GM23338 (cell line): Measurements from ENCODE around the gene PEPD. TPM values are rescaled to one million over a fixed set of nuclear protein-coding genes. Genes with fewer than 3 reads are reported as not detected.

Experiments used
- ATAC-seq: fragments of 200-7000 bp; cut with Tn5 transposase; 3 replicates; pipeline ENCODE4 v1.9.1; 2020
- DNase-seq: peaks from one replicate; pipeline ENCODE4 v3.0.0-alpha.2; 2015; ENCODE audit warnings: low spot score
- H2AFZ ChIP-seq: fragments of 200-600 bp; sonication (generic); 2 replicates; pipeline ENCODE4 v1.8.0; 2016; ENCODE audit warnings: antibody characterized with exemption, mild to moderate bottlenecking, moderate library complexity
- H3F3A ChIP-seq: fragments of 200-600 bp; sonication (generic); replicated peaks from 2 replicates; pipeline ENCODE4 v1.8.0; 2017; ENCODE audit warnings: antibody characterized with exemption, mixed run types, low read depth
- H3K27ac ChIP-seq: fragments of 200-600 bp; sonication (generic); 2 replicates; pipeline ENCODE4 v1.6.1; 2016; ENCODE audit warnings: low read depth
- H3K27me3 ChIP-seq: fragments of 200-600 bp; sonication (generic); 2 replicates; pipeline ENCODE4 v1.8.0; 2016; ENCODE audit warnings: mild to moderate bottlenecking, mixed run types, moderate library complexity; ENCODE audit not compliant: insufficient read depth
- H3K36me3 ChIP-seq: fragments of 200-600 bp; sonication (generic); 2 replicates; pipeline ENCODE4 v1.8.0; 2016; ENCODE audit warnings: mild to moderate bottlenecking; ENCODE audit not compliant: insufficient read depth
- H3K4me1 ChIP-seq: fragments of 200-600 bp; sonication (generic); 2 replicates; pipeline ENCODE4 v1.8.0; 2016; ENCODE audit warnings: mild to moderate bottlenecking, moderate library complexity; ENCODE audit not compliant: insufficient read depth
- H3K4me2 ChIP-seq: fragments of 200-600 bp; sonication (generic); 2 replicates; pipeline ENCODE4 v1.7.1; 2017; ENCODE audit warnings: mixed run types
- H3K4me3 ChIP-seq: fragments of 200-600 bp; sonication (generic); 2 replicates; pipeline ENCODE4 v1.6.1; 2016; ENCODE audit warnings: mixed run types
- H3K79me2 ChIP-seq: fragments of 200-600 bp; sonication (generic); replicated peaks from 2 replicates; pipeline ENCODE4 v1.8.0; 2017; ENCODE audit warnings: mild to moderate bottlenecking; ENCODE audit not compliant: insufficient read depth
- H3K9me2 ChIP-seq: fragments of 200-600 bp; sonication (generic); 2 replicates; pipeline ENCODE4 v1.8.0; 2017; ENCODE audit not compliant: insufficient read depth
- H4K20me1 ChIP-seq: fragments of 200-600 bp; sonication (generic); replicated peaks from 2 replicates; pipeline ENCODE4 v1.8.0; 2017; ENCODE audit warnings: mild to moderate bottlenecking; ENCODE audit not compliant: insufficient read depth
- H3K27ac Mint-ChIP-seq: 2 replicates; pipeline ENCODE4 v1.8.0; 2020; ENCODE audit warnings: inconsistent platforms, mild to moderate bottlenecking, moderate library complexity, mixed read lengths
- H3K27me3 Mint-ChIP-seq: 3 replicates; pipeline ENCODE4 v1.8.0; 2022; ENCODE audit warnings: low read depth, mild to moderate bottlenecking, moderate library complexity, mixed read lengths, inconsistent platforms; ENCODE audit not compliant: insufficient read depth, poor library complexity
- H3K36me3 Mint-ChIP-seq: 3 replicates; pipeline ENCODE4 v1.8.0; 2021; ENCODE audit warnings: low read depth, mild to moderate bottlenecking, inconsistent platforms, moderate library complexity, mixed read lengths
- H3K4me1 Mint-ChIP-seq: 3 replicates; pipeline ENCODE4 v1.8.0; 2020; ENCODE audit warnings: mild to moderate bottlenecking, inconsistent platforms, mixed read lengths
- H3K4me3 Mint-ChIP-seq: 3 replicates; pipeline ENCODE4 v1.8.0; 2021; ENCODE audit warnings: moderate library complexity, mild to moderate bottlenecking, inconsistent platforms, mixed read lengths
- H3K9me3 Mint-ChIP-seq: 3 replicates; pipeline ENCODE4 v1.8.0; 2020; ENCODE audit warnings: moderate library complexity, mild to moderate bottlenecking, inconsistent platforms, mixed read lengths
- CREB1 ChIP-seq: fragments of 250-450 bp; sonication (Bioruptor Pico); IDR thresholded peaks from 2 replicates; pipeline ENCODE4 v1.5.0; 2020; ENCODE audit warnings: low read depth, mild to moderate bottlenecking, moderate library complexity
- EZH2 ChIP-seq: fragments of 200-600 bp; sonication (generic); IDR thresholded peaks from one replicate; pipeline ENCODE4 v1.8.0; 2017; ENCODE audit warnings: antibody characterized with exemption, mild to moderate bottlenecking, low read depth; ENCODE audit not compliant: unreplicated experiment
- EZH2phosphoT487 ChIP-seq: fragments of 200-600 bp; sonication (generic); IDR thresholded peaks from one replicate; pipeline ENCODE4 v1.8.1; 2018; ENCODE audit warnings: antibody characterized with exemption; ENCODE audit not compliant: unreplicated experiment
- JUNB ChIP-seq: IDR thresholded peaks from one replicate; pipeline ENCODE4 v1.6.1; 2016; ENCODE audit warnings: antibody characterized with exemption; ENCODE audit not compliant: unreplicated experiment
- NANOG ChIP-seq: IDR thresholded peaks from 2 replicates; pipeline ENCODE4 v1.6.1; 2016; ENCODE audit warnings: antibody characterized with exemption, borderline replicate concordance
- POLR2AphosphoS5 ChIP-seq: IDR thresholded peaks from 2 replicates; pipeline ENCODE4 v1.6.1; 2016; ENCODE audit warnings: antibody characterized with exemption, low read depth
- REST ChIP-seq: IDR thresholded peaks from one replicate; pipeline ENCODE4 v1.6.1; 2018; ENCODE audit warnings: antibody characterized with exemption; ENCODE audit not compliant: unreplicated experiment
- STAT1 ChIP-seq: IDR thresholded peaks from one replicate; pipeline ENCODE4 v1.6.1; 2016; ENCODE audit warnings: antibody characterized with exemption; ENCODE audit not compliant: unreplicated experiment
- ZNF114 ChIP-seq: fragments of 250-450 bp; sonication (Bioruptor Pico); IDR thresholded peaks from 2 replicates; pipeline ENCODE4 v1.5.0; 2020; ENCODE audit warnings: mild to moderate bottlenecking, moderate library complexity
- ZNF331 ChIP-seq: fragments of 250-450 bp; sonication (Bioruptor Pico); IDR thresholded peaks from 2 replicates; pipeline ENCODE4 v1.5.0; 2020; ENCODE audit warnings: low read depth, mild to moderate bottlenecking, moderate library complexity
- polyA plus RNA-seq: library from polyadenylated mRNA; unstranded; fragments of >200 nt; fragmentation: Nextera tagmentation; extraction: Ambion mirVana; gene quantifications from 2 replicates; pipeline ENCODE4 v1.2.1, GENCODE V29; 2016
- total RNA-seq: library from RNA; depleted of rRNA; stranded (reverse); fragments of >200 nt; shearing (Covaris generic); gene quantifications from 2 replicates; pipeline ENCODE4 v1.2.3, GENCODE V29; 2014
- TF ChIP-seq, protein P1 (sequence below): IDR thresholded peaks from 2 replicates; pipeline ENCODE4 v1.6.1; 2016; ENCODE audit warnings: antibody characterized with exemption
- TF ChIP-seq, protein P2 (sequence below): fragments of 250-450 bp; sonication (Bioruptor Pico); IDR thresholded peaks from 2 replicates; pipeline ENCODE4 v1.5.0; 2020; ENCODE audit warnings: mild to moderate bottlenecking, moderate library complexity
- TF ChIP-seq, protein P3 (sequence below), 2 experiments: fragments of 200-600 bp in 1 of 2; sonication (generic) in 1 of 2; conservative IDR thresholded peaks; 2 replicates each; pipeline versions ENCODE4 v1.5.1 to v1.6.1; 2016 to 2017; ENCODE audit warnings: antibody characterized with exemption in 2 of 2, low read depth in 2 of 2, mild to moderate bottlenecking in 2 of 2, moderate library complexity in 1 of 2

Gene PEPD
- total and polyA plus RNA-seq, 2 experiments from 2014 or later: 81.7 to 89.2 TPM

- DNase-seq (no peak), ATAC-seq (no peak)
- Histone ChIP-seq H3K79me2 (no peaks in the 10 kb centered on the region), H3K4me3 (no peak overlapping the region), H2AFZ (no peak overlapping the region), H3F3A (no peaks in the 10 kb centered on the region), H3K9me2 (no peaks in the 10 kb centered on the region), H3K27me3 (no peaks in the 10 kb centered on the region), H4K20me1 (no peaks in the 10 kb centered on the region), H3K27ac (no peak overlapping the region), H3K4me2 (no peak overlapping the region), H3K4me1 (no peaks in the 10 kb centered on the region), H3K36me3 (no peaks in the 10 kb centered on the region)
- no peak for TF ChIP-seq EZH2phosphoT487
- TF ChIP-seq STAT1: no peak
- no peak for TF ChIP-seq ZNF331 (CRISPR knock-in tag)
- TF ChIP-seq EZH2: no peak
- no peak for TF ChIP-seq NANOG
- TF ChIP-seq, protein P1, sequence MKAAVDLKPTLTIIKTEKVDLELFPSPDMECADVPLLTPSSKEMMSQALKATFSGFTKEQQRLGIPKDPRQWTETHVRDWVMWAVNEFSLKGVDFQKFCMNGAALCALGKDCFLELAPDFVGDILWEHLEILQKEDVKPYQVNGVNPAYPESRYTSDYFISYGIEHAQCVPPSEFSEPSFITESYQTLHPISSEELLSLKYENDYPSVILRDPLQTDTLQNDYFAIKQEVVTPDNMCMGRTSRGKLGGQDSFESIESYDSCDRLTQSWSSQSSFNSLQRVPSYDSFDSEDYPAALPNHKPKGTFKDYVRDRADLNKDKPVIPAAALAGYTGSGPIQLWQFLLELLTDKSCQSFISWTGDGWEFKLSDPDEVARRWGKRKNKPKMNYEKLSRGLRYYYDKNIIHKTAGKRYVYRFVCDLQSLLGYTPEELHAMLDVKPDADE: no peak
- TF ChIP-seq REST: no peak
- TF ChIP-seq, protein P2, sequence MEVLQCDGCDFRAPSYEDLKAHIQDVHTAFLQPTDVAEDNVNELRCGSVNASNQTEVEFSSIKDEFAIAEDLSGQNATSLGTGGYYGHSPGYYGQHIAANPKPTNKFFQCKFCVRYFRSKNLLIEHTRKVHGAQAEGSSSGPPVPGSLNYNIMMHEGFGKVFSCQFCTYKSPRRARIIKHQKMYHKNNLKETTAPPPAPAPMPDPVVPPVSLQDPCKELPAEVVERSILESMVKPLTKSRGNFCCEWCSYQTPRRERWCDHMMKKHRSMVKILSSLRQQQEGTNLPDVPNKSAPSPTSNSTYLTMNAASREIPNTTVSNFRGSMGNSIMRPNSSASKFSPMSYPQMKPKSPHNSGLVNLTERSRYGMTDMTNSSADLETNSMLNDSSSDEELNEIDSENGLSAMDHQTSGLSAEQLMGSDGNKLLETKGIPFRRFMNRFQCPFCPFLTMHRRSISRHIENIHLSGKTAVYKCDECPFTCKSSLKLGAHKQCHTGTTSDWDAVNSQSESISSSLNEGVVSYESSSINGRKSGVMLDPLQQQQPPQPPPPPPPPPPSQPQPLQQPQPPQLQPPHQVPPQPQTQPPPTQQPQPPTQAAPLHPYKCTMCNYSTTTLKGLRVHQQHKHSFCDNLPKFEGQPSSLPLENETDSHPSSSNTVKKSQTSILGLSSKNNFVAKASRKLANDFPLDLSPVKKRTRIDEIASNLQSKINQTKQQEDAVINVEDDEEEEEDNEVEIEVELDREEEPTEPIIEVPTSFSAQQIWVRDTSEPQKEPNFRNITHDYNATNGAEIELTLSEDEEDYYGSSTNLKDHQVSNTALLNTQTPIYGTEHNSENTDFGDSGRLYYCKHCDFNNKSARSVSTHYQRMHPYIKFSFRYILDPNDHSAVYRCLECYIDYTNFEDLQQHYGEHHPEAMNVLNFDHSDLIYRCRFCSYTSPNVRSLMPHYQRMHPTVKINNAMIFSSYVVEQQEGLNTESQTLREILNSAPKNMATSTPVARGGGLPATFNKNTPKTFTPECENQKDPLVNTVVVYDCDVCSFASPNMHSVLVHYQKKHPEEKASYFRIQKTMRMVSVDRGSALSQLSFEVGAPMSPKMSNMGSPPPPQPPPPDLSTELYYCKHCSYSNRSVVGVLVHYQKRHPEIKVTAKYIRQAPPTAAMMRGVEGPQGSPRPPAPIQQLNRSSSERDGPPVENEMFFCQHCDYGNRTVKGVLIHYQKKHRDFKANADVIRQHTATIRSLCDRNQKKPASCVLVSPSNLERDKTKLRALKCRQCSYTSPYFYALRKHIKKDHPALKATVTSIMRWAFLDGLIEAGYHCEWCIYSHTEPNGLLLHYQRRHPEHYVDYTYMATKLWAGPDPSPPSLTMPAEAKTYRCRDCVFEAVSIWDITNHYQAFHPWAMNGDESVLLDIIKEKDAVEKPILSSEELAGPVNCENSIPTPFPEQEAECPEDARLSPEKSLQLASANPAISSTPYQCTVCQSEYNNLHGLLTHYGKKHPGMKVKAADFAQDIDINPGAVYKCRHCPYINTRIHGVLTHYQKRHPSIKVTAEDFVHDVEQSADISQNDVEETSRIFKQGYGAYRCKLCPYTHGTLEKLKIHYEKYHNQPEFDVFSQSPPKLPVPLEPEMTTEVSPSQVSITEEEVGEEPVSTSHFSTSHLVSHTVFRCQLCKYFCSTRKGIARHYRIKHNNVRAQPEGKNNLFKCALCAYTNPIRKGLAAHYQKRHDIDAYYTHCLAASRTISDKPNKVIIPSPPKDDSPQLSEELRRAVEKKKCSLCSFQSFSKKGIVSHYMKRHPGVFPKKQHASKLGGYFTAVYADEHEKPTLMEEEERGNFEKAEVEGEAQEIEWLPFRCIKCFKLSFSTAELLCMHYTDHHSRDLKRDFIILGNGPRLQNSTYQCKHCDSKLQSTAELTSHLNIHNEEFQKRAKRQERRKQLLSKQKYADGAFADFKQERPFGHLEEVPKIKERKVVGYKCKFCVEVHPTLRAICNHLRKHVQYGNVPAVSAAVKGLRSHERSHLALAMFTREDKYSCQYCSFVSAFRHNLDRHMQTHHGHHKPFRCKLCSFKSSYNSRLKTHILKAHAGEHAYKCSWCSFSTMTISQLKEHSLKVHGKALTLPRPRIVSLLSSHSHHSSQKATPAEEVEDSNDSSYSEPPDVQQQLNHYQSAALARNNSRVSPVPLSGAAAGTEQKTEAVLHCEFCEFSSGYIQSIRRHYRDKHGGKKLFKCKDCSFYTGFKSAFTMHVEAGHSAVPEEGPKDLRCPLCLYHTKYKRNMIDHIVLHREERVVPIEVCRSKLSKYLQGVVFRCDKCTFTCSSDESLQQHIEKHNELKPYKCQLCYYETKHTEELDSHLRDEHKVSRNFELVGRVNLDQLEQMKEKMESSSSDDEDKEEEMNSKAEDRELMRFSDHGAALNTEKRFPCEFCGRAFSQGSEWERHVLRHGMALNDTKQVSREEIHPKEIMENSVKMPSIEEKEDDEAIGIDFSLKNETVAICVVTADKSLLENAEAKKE (CRISPR knock-in tag): no peak
- no peak for TF ChIP-seq POLR2AphosphoS5
- TF ChIP-seq, protein P3, sequence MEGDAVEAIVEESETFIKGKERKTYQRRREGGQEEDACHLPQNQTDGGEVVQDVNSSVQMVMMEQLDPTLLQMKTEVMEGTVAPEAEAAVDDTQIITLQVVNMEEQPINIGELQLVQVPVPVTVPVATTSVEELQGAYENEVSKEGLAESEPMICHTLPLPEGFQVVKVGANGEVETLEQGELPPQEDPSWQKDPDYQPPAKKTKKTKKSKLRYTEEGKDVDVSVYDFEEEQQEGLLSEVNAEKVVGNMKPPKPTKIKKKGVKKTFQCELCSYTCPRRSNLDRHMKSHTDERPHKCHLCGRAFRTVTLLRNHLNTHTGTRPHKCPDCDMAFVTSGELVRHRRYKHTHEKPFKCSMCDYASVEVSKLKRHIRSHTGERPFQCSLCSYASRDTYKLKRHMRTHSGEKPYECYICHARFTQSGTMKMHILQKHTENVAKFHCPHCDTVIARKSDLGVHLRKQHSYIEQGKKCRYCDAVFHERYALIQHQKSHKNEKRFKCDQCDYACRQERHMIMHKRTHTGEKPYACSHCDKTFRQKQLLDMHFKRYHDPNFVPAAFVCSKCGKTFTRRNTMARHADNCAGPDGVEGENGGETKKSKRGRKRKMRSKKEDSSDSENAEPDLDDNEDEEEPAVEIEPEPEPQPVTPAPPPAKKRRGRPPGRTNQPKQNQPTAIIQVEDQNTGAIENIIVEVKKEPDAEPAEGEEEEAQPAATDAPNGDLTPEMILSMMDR (conservative IDR thresholded peaks at IDR 0.05; ENCODE audit: low read depth in 2 of 2): no peak
- TF ChIP-seq JUNB: no peak
- no peak for TF ChIP-seq ZNF114 (CRISPR knock-in tag)
- TF ChIP-seq CREB1 (CRISPR knock-in tag): no peak
- Mint-ChIP-seq H3K27me3 (peaks cover 3% of the 10 kb centered on the region), H3K27ac (no peak overlapping the region), H3K36me3 (no peaks in the 10 kb centered on the region), H3K4me1 (peaks cover 5% of the 10 kb centered on the region), H3K4me3 (no peak overlapping the region), H3K9me3 (no peaks in the 10 kb centered on the region)
Observed at GRCh38 chr19:33347300-33347699, 174.3 kb downstream of the PEPD start.
